Measurements from ENCODE around the gene THRAP3. TPM values are rescaled to one million over a fixed set of nuclear protein-coding genes. Genes with fewer than 3 reads are reported as not detected.

Gene THRAP3
- total RNA-seq, 1 experiment from 2014 or later = 160 TPM

GRCh38 chr1:36322786-36323635, 98.8 kb downstream of the THRAP3 start (continued):
- TF ChIP-seq ZNF512 (CRISPR knock-in tag; IDR thresholded peaks at IDR 0.05; ENCODE audit: borderline replicate concordance) (no peak), NR3C1 (CRISPR knock-in tag; conservative IDR thresholded peaks at IDR 0.05; ENCODE audit: low read depth) (no peak), RELA (CRISPR knock-in tag; IDR thresholded peaks at IDR 0.05; ENCODE audit: borderline replicate concordance) (no peak), E2F1 (CRISPR knock-in tag; IDR thresholded peaks at IDR 0.05) (no peak), TP53 (CRISPR knock-in tag; IDR thresholded peaks at IDR 0.05) (peak; percentile 51; the same call in 1 of the 2 replicates), ZBTB43 (CRISPR knock-in tag; IDR thresholded peaks at IDR 0.05) (no peak), ZNF532 (CRISPR knock-in tag; IDR thresholded peaks at IDR 0.05; ENCODE audit: borderline replicate concordance) (no peak), CDX4 (CRISPR knock-in tag; IDR thresholded peaks at IDR 0.05; ENCODE audit: borderline replicate concordance) (no peak), SOX15 (CRISPR knock-in tag; IDR thresholded peaks at IDR 0.05) (no peak), IRF2 (CRISPR knock-in tag; IDR thresholded peaks at IDR 0.05; ENCODE audit: borderline replicate concordance, low read depth) (no peak), IRF1 (CRISPR knock-in tag; IDR thresholded peaks at IDR 0.05) (no peak), ZNF416 (CRISPR knock-in tag; IDR thresholded peaks at IDR 0.05) (peak; percentile 58; the same call in 1 of the 2 replicates), SMAD4 (CRISPR knock-in tag; IDR thresholded peaks at IDR 0.05) (no peak)

GRCh38 chr1:36323636-36324352, 99.6 kb downstream of the THRAP3 start, which contains the start of gene EVA1B:
Gene EVA1B, minus strand, starts transcription at chr1:36323645. Its CDS starts 608 bp downstream, at chr1:36323037.
- H3K27ac Mint-ChIP-seq = peak within 1 kb of the TSS; percentile 65
- TF ChIP-seq ZNF512 (CRISPR knock-in tag; IDR thresholded peaks at IDR 0.05; ENCODE audit: borderline replicate concordance) (0 out of 2 replicates have a peak, but pooled peaks have one; percentile 31), PRDM15 (CRISPR knock-in tag; IDR thresholded peaks at IDR 0.05) (no peak)

More at GRCh38 chr1:36323636-36324352, 99.6 kb downstream of the THRAP3 start, which contains the start of gene EVA1B:
- H3K4me1 Mint-ChIP-seq = peaks cover 25% of the 10 kb centered on the region
- ATAC-seq (peak; percentile 15), DNase-seq (ENCODE audit: low spot score) (peak; percentile 74)
- H3K36me3 Mint-ChIP-seq = no peaks in the 10 kb centered on the region
- no peaks in the 10 kb centered on the region for H3K9me3 Mint-ChIP-seq
- H3K27me3 Mint-ChIP-seq (ENCODE audit: low read depth) = peaks cover 10% of the 10 kb centered on the region
- CTCF ChIA-PET = interaction anchor here (0.5 to 4.8 kb wide), 13 partner anchors 17 to 586 kb away, joined by 3 to 32 read pairs (median 4); partner anchors contain the start of genes SH3D21 and TRAPPC3
- POLR2A ChIA-PET = interaction anchor here (1.3 to 7.3 kb wide), 5 partner anchors 17 to 77 kb away, joined by 3 to 77 read pairs (median 7); partner anchors contain the start of gene SH3D21
- H3K4me3 Mint-ChIP-seq = peak within 1 kb of the TSS; percentile 76
